ENCODE results near the gene PPP2R2C.

- TF ChIP-seq POU2F2 (IDR thresholded peaks at IDR 0.05; ENCODE audit: low read depth, low read length) (no peak), PAX5 (IDR thresholded peaks at IDR 0.05; ENCODE audit: insufficient read depth, low read length, severe bottlenecking) (no peak), POLR2A (IDR thresholded peaks at IDR 0.05; ENCODE audit: low read depth, low read length) (no peak), POLR2AphosphoS5 (IDR thresholded peaks at IDR 0.05; ENCODE audit: low read depth, low read length) (no peak), SPI1 (IDR thresholded peaks at IDR 0.05; ENCODE audit: low read depth, low read length) (no peak), TAF1 (IDR thresholded peaks at IDR 0.05; ENCODE audit: low read depth, low read length) (no peak)
Measured at GRCh38 chr4:6331018-6331417, 141.4 kb downstream of the PPP2R2C start.
